SJSA1 (cell line): Measurements from ENCODE around the gene BARHL1. TPM values are rescaled to one million over a fixed set of nuclear protein-coding genes. Genes with fewer than 3 reads are reported as not detected.

ENCODE experiments used
- DNase-seq, 2 experiments: peaks; one replicate each; pipeline ENCODE4 v3.0.0-alpha.2; 2015 to 2020; ENCODE audit warnings: low spot score in 2 of 2, low read depth in 1 of 2
- H3K27ac ChIP-seq: fragments of 250-450 bp; sonication (Bioruptor Pico); 2 replicates; pipeline ENCODE4 v1.5.1; 2020; ENCODE audit warnings: mild to moderate bottlenecking, moderate library complexity
- H3K27me3 ChIP-seq: fragments of 250-450 bp; sonication (Bioruptor Pico); replicated peaks from 2 replicates; pipeline ENCODE4 v1.5.1; 2020; ENCODE audit warnings: mild to moderate bottlenecking, moderate library complexity
- H3K36me3 ChIP-seq: fragments of 250-450 bp; sonication (Bioruptor Pico); 2 replicates; pipeline ENCODE4 v1.5.1; 2020; ENCODE audit warnings: mild to moderate bottlenecking
- H3K4me1 ChIP-seq: fragments of 250-450 bp; sonication (Bioruptor Pico); replicated peaks from 2 replicates; pipeline ENCODE4 v1.6.1; 2021; ENCODE audit warnings: mild to moderate bottlenecking
- H3K4me3 ChIP-seq: fragments of 250-450 bp; sonication (Bioruptor Pico); 2 replicates; pipeline ENCODE4 v1.5.1; 2020; ENCODE audit warnings: mild to moderate bottlenecking
- H3K9me3 ChIP-seq: fragments of 250-450 bp; sonication (Bioruptor Pico); replicated peaks from 2 replicates; pipeline ENCODE4 v1.5.1; 2020; ENCODE audit warnings: mild to moderate bottlenecking
- total RNA-seq: library from RNA; depleted of rRNA; stranded (reverse); fragments of >200 nt; shearing (Covaris generic); gene quantifications from 2 replicates; pipeline ENCODE4 v1.2.3, GENCODE V29; 2014

Gene BARHL1
- total RNA-seq, 1 experiment from 2014 or later: not detected

- H3K4me1 ChIP-seq: no peaks in the 10 kb centered on the region
- no peak overlapping the region for H3K4me3 ChIP-seq
- no peak for DNase-seq
- H3K9me3 ChIP-seq: no peaks in the 10 kb centered on the region
- H3K36me3 ChIP-seq: peaks cover 13% of the 10 kb centered on the region
- H3K27me3 ChIP-seq: peaks cover 9% of the 10 kb centered on the region
- no peak overlapping the region for H3K27ac ChIP-seq
These were observed 12.9 kb downstream of the BARHL1 start for GRCh38 chr9:132595319-132595718.

- H3K4me3 ChIP-seq: no peak overlapping the region
These were observed 13.8 kb downstream of the BARHL1 start for GRCh38 chr9:132596200-132596599.

GRCh38 chr9:132597073-132597775 is 14.8 kb downstream of the BARHL1 start:
- H3K4me3 ChIP-seq: no peak overlapping the region
- H3K27ac ChIP-seq: no peak overlapping the region
- H3K36me3 ChIP-seq: peaks cover 16% of the 10 kb centered on the region
- no peaks in the 10 kb centered on the region for H3K27me3 ChIP-seq
- no peak for DNase-seq
- H3K4me1 ChIP-seq: no peaks in the 10 kb centered on the region
- no peaks in the 10 kb centered on the region for H3K9me3 ChIP-seq

More at GRCh38 chr9:132596200-132596599, 13.8 kb downstream of the BARHL1 start:
- H3K27me3 ChIP-seq: peaks cover under 1% of the 10 kb centered on the region; the same call in 1 of the 2 replicates
- no peak for DNase-seq
- no peak overlapping the region for H3K27ac ChIP-seq
- no peaks in the 10 kb centered on the region for H3K9me3 ChIP-seq
- peaks cover 13% of the 10 kb centered on the region for H3K36me3 ChIP-seq
- no peaks in the 10 kb centered on the region for H3K4me1 ChIP-seq

- H3K9me3 ChIP-seq: no peaks in the 10 kb centered on the region
- no peaks in the 10 kb centered on the region for H3K4me1 ChIP-seq
- no peak overlapping the region for H3K4me3 ChIP-seq
- no peak overlapping the region for H3K27ac ChIP-seq
- DNase-seq: no peak
- peaks cover 12% of the 10 kb centered on the region for H3K36me3 ChIP-seq
- H3K27me3 ChIP-seq: no peaks in the 10 kb centered on the region
These were observed 18.0 kb downstream of the BARHL1 start for GRCh38 chr9:132600326-132600984.

GRCh38 chr9:132602207-132602606 is 19.8 kb downstream of the BARHL1 start:
- DNase-seq: no peak
- H3K36me3 ChIP-seq: peaks cover 19% of the 10 kb centered on the region
- no peak overlapping the region for H3K27ac ChIP-seq
- no peaks in the 10 kb centered on the region for H3K27me3 ChIP-seq
- H3K9me3 ChIP-seq: no peaks in the 10 kb centered on the region
- no peaks in the 10 kb centered on the region for H3K4me1 ChIP-seq
- H3K4me3 ChIP-seq: no peak overlapping the region

- no peak for DNase-seq
- H3K27ac ChIP-seq: no peak overlapping the region
- H3K36me3 ChIP-seq: peaks cover 18% of the 10 kb centered on the region
- no peak overlapping the region for H3K4me3 ChIP-seq
- H3K27me3 ChIP-seq: no peaks in the 10 kb centered on the region
- H3K9me3 ChIP-seq: no peaks in the 10 kb centered on the region
- peaks cover 10% of the 10 kb centered on the region for H3K4me1 ChIP-seq
These were observed 23.0 kb downstream of the BARHL1 start for GRCh38 chr9:132605387-132605786.

- no peak overlapping the region for H3K27ac ChIP-seq
- H3K4me1 ChIP-seq: peaks cover 10% of the 10 kb centered on the region
- no peaks in the 10 kb centered on the region for H3K27me3 ChIP-seq
- DNase-seq: no peak
- H3K36me3 ChIP-seq: peaks cover 25% of the 10 kb centered on the region
- H3K9me3 ChIP-seq: no peaks in the 10 kb centered on the region
- H3K4me3 ChIP-seq: no peak overlapping the region
These were observed 23.7 kb downstream of the BARHL1 start for GRCh38 chr9:132606066-132606465.

- peaks cover 10% of the 10 kb centered on the region for H3K4me1 ChIP-seq
- H3K4me3 ChIP-seq: no peak overlapping the region
- no peaks in the 10 kb centered on the region for H3K9me3 ChIP-seq
- peaks cover 28% of the 10 kb centered on the region for H3K36me3 ChIP-seq
- no peak overlapping the region for H3K27ac ChIP-seq
- no peaks in the 10 kb centered on the region for H3K27me3 ChIP-seq
- DNase-seq: no peak
These were observed 26.8 kb downstream of the BARHL1 start for GRCh38 chr9:132609184-132609583.

GRCh38 chr9:132609829-132610228 is 27.4 kb downstream of the BARHL1 start:
- no peaks in the 10 kb centered on the region for H3K27me3 ChIP-seq
- H3K27ac ChIP-seq: no peak overlapping the region
- peak; percentile 59 to 71 for DNase-seq
- H3K4me3 ChIP-seq: no peak overlapping the region
- H3K36me3 ChIP-seq: peaks cover 32% of the 10 kb centered on the region
- H3K9me3 ChIP-seq: no peaks in the 10 kb centered on the region
- H3K4me1 ChIP-seq: peaks cover 10% of the 10 kb centered on the region

GRCh38 chr9:132610661-132611060 is 28.3 kb downstream of the BARHL1 start:
- H3K9me3 ChIP-seq: no peaks in the 10 kb centered on the region
- no peak overlapping the region for H3K4me3 ChIP-seq
- DNase-seq: no peak
- no peaks in the 10 kb centered on the region for H3K27me3 ChIP-seq
- no peak overlapping the region for H3K27ac ChIP-seq
- H3K36me3 ChIP-seq: peaks cover 38% of the 10 kb centered on the region
- H3K4me1 ChIP-seq: peaks cover 10% of the 10 kb centered on the region

GRCh38 chr9:132614324-132614723 is 31.9 kb downstream of the BARHL1 start:
- DNase-seq: no peak
- Histone ChIP-seq H3K36me3 (peaks cover 57% of the 10 kb centered on the region), H3K4me3 (no peak overlapping the region), H3K4me1 (peaks cover 10% of the 10 kb centered on the region), H3K27me3 (no peaks in the 10 kb centered on the region), H3K27ac (no peak overlapping the region), H3K9me3 (no peaks in the 10 kb centered on the region)

GRCh38 chr9:132615774-132616173 is 33.4 kb downstream of the BARHL1 start:
- H3K36me3 ChIP-seq: peaks cover 56% of the 10 kb centered on the region
- no peaks in the 10 kb centered on the region for H3K9me3 ChIP-seq
- H3K27ac ChIP-seq: no peak overlapping the region
- no peaks in the 10 kb centered on the region for H3K27me3 ChIP-seq
- no peak overlapping the region for H3K4me3 ChIP-seq
- no peak for DNase-seq
- H3K4me1 ChIP-seq: no peaks in the 10 kb centered on the region

- no peak overlapping the region for H3K4me3 ChIP-seq
- DNase-seq: no peak
These were observed 34.3 kb downstream of the BARHL1 start for GRCh38 chr9:132616725-132617124.

GRCh38 chr9:132622159-132622558 is 39.8 kb downstream of the BARHL1 start:
- Histone ChIP-seq H3K36me3 (peaks cover 32% of the 10 kb centered on the region), H3K27ac (no peak overlapping the region), H3K4me1 (no peaks in the 10 kb centered on the region), H3K27me3 (no peaks in the 10 kb centered on the region), H3K4me3 (no peak overlapping the region), H3K9me3 (no peaks in the 10 kb centered on the region)
- DNase-seq: no peak

More at GRCh38 chr9:132616725-132617124, 34.3 kb downstream of the BARHL1 start:
- Histone ChIP-seq H3K27me3 (no peaks in the 10 kb centered on the region), H3K9me3 (no peaks in the 10 kb centered on the region), H3K36me3 (peaks cover 57% of the 10 kb centered on the region), H3K4me1 (no peaks in the 10 kb centered on the region), H3K27ac (no peak overlapping the region)
